HepG2 (cell line): ENCODE results near the gene RAD17. TPM values are rescaled to one million over a fixed set of nuclear protein-coding genes. Genes with fewer than 3 reads are reported as not detected.

Experiments used
- BHLHE40 ChIP-seq: IDR thresholded peaks from 2 replicates; pipeline ENCODE4 v1.6.1; 2011; ENCODE audit warnings: low read length, improper control_type of control experiment
- CEBPG ChIP-seq: IDR thresholded peaks from 2 replicates; pipeline ENCODE4 v1.6.1; 2016
- ELF3 ChIP-seq: IDR thresholded peaks from 2 replicates; pipeline ENCODE4 v1.6.1; 2016; ENCODE audit warnings: missing genetic modification reagents, missing compliant biosample characterization
- FOXA1 ChIP-seq, 2 experiments: fragments of 450-650 bp in 1 of 2; sonication (generic) in 1 of 2; formaldehyde crosslinking in 1 of 2; IDR thresholded peaks; 2 replicates each; pipeline versions ENCODE4 v1.4.0 to v1.6.1; 2016 to 2020; ENCODE audit warnings: missing genetic modification reagents in 1 of 2
- FOXJ3 ChIP-seq: sonication (generic); formaldehyde crosslinking; IDR thresholded peaks from 2 replicates; pipeline ENCODE4 v1.4.0; 2020; ENCODE audit warnings: missing genetic modification reagents, mild to moderate bottlenecking, borderline replicate concordance
- HDAC2 ChIP-seq: sonication (generic); formaldehyde crosslinking; IDR thresholded peaks from 2 replicates; pipeline ENCODE4 v1.4.0; 2020; ENCODE audit warnings: missing genetic modification reagents
- MXI1 ChIP-seq: IDR thresholded peaks from 3 replicates; pipeline ENCODE4 v1.6.1; 2012; ENCODE audit warnings: low read depth, low read length, inconsistent platforms, borderline replicate concordance
- NCOA2 ChIP-seq: sonication (generic); formaldehyde crosslinking; IDR thresholded peaks from 2 replicates; pipeline ENCODE4 v1.8.0; 2022; ENCODE audit warnings: inconsistent platforms
- SP2 ChIP-seq: sonication (generic); formaldehyde crosslinking; IDR thresholded peaks from 2 replicates; pipeline ENCODE4 v1.5.1; 2020; ENCODE audit warnings: mild to moderate bottlenecking, missing genetic modification reagents
- SSRP1 ChIP-seq: IDR thresholded peaks from 2 replicates; pipeline ENCODE4 v1.6.1; 2016; ENCODE audit warnings: control low read depth
- TBX2 ChIP-seq: sonication (generic); formaldehyde crosslinking; IDR thresholded peaks from 2 replicates; pipeline ENCODE4 v1.5.0; 2020; ENCODE audit warnings: missing genetic modification reagents, mild to moderate bottlenecking, borderline replicate concordance
- TBX3 ChIP-seq: fragments of 450-650 bp; IDR thresholded peaks from 2 replicates; pipeline ENCODE4 v1.6.1; 2017; ENCODE audit warnings: antibody characterized with exemption, mild to moderate bottlenecking, inconsistent platforms, borderline replicate concordance
- TEAD2 ChIP-seq: sonication (generic); formaldehyde crosslinking; IDR thresholded peaks from 2 replicates; pipeline ENCODE4 v1.9.0; 2021; ENCODE audit warnings: missing genetic modification reagents
- YEATS4 ChIP-seq: sonication (generic); formaldehyde crosslinking; IDR thresholded peaks from 2 replicates; pipeline ENCODE4 v1.4.0; 2020; ENCODE audit warnings: missing genetic modification reagents, borderline replicate concordance
- ZFP1 ChIP-seq: IDR thresholded peaks from 2 replicates; pipeline ENCODE4 v1.6.1; 2016
- ZNF3 ChIP-seq: IDR thresholded peaks from 2 replicates; pipeline ENCODE4 v1.7.0; 2017; ENCODE audit warnings: inconsistent platforms
- ZNF326 ChIP-seq: sonication (generic); formaldehyde crosslinking; IDR thresholded peaks from 2 replicates; pipeline ENCODE4 v1.4.0; 2020; ENCODE audit warnings: missing genetic modification reagents, borderline replicate concordance
- ZNF710 ChIP-seq: sonication (generic); formaldehyde crosslinking; IDR thresholded peaks from 2 replicates; pipeline ENCODE4 v1.5.0; 2020; ENCODE audit warnings: mild to moderate bottlenecking, missing genetic modification reagents, borderline replicate concordance
- ZNF724P ChIP-seq: sonication (generic); formaldehyde crosslinking; IDR thresholded peaks from 2 replicates; pipeline ENCODE4 v1.8.0; 2022; ENCODE audit warnings: missing genetic modification reagents, borderline replicate concordance
- ZNF770 ChIP-seq: sonication (generic); formaldehyde crosslinking; IDR thresholded peaks from 2 replicates; pipeline ENCODE4 v1.5.0; 2020; ENCODE audit warnings: mild to moderate bottlenecking, missing genetic modification reagents
- ZSCAN5A ChIP-seq: sonication (generic); formaldehyde crosslinking; IDR thresholded peaks from 2 replicates; pipeline ENCODE4 v1.8.0; 2022; ENCODE audit warnings: mild to moderate bottlenecking, missing genetic modification reagents, borderline replicate concordance
- polyA plus RNA-seq, 8 experiments: library from polyadenylated mRNA; depleted of rRNA in 3 of 8; stranded (reverse) in 7 of 8; unstranded in 1 of 8; fragments of >200 nt; fragmentation: Illumina TruSeq in 4 of 8; extraction: Trizol in 4 of 8; gene quantifications; 2 replicates each; pipeline versions ENCODE4 v1.2.1 to v1.2.3, GENCODE V29; 2011 to 2016; ENCODE audit warnings: low read depth in 4 of 8, missing spikeins in 1 of 8, mixed read lengths in 1 of 8; ENCODE audit not compliant: insufficient read depth in 1 of 8
- total RNA-seq, 5 experiments: library from RNA; depleted of rRNA; stranded (reverse); fragments of >200 nt; fragmentation: Illumina TruSeq; extraction: Trizol; gene quantifications; 2 replicates each; pipeline ENCODE4 v1.2.3, GENCODE V29; 2016; ENCODE audit warnings: low read depth in 1 of 5
- TF ChIP-seq, protein P1 (sequence below), 2 experiments: sonication (generic) in 1 of 2; formaldehyde crosslinking in 1 of 2; IDR thresholded peaks; 2 replicates each; pipeline versions ENCODE4 v1.4.0 to v1.6.1; 2018 to 2020; ENCODE audit warnings: missing genetic modification reagents in 2 of 2, borderline replicate concordance in 1 of 2, low read depth in 1 of 2, mild to moderate bottlenecking in 1 of 2, missing biosample characterization in 1 of 2
- TF ChIP-seq, protein P2 (sequence below): sonication (generic); formaldehyde crosslinking; IDR thresholded peaks from 2 replicates; pipeline ENCODE4 v1.4.0; 2020; ENCODE audit warnings: missing genetic modification reagents

Gene RAD17
- total and polyA plus RNA-seq, 2 of the 13 experiments (the other 11 are each of a cell fraction or from before 2014, with no cell fraction given): 24.0 to 25.9 TPM

GRCh38 chr5:69444127-69444754 is 74.6 kb downstream of the RAD17 start (continued):
- TF ChIP-seq, protein P1, sequence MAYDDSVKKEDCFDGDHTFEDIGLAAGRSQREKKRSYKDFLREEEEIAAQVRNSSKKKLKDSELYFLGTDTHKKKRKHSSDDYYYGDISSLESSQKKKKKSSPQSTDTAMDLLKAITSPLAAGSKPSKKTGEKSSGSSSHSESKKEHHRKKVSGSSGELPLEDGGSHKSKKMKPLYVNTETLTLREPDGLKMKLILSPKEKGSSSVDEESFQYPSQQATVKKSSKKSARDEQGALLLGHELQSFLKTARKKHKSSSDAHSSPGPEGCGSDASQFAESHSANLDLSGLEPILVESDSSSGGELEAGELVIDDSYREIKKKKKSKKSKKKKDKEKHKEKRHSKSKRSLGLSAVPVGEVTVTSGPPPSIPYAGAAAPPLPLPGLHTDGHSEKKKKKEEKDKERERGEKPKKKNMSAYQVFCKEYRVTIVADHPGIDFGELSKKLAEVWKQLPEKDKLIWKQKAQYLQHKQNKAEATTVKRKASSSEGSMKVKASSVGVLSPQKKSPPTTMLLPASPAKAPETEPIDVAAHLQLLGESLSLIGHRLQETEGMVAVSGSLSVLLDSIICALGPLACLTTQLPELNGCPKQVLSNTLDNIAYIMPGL (CRISPR knock-in tag; IDR thresholded peaks at IDR 0.05; ENCODE audit: borderline replicate concordance in 1 of 2, low read depth in 1 of 2): peak in 1 of 2 experiments; percentile 12; a peak in 1 of 4 replicates
- no peak for TF ChIP-seq TEAD2 (CRISPR knock-in tag)
- no peak for TF ChIP-seq ZNF724P (CRISPR knock-in tag)
- TF ChIP-seq HDAC2 (CRISPR knock-in tag): peak; percentile 64; the same call in 1 of the 2 replicates
- TF ChIP-seq ZNF326: no peak
- TF ChIP-seq FOXA1 (IDR thresholded peaks at IDR 0.05): no peak
- peak; percentile 41; the same call in 1 of the 2 replicates for TF ChIP-seq FOXA1 (CRISPR knock-in tag; IDR thresholded peaks at IDR 0.05)
- no peak for TF ChIP-seq ZSCAN5A (CRISPR knock-in tag)
- TF ChIP-seq MXI1: peak; percentile 71; the same call in 1 of the 3 replicates
- peak; percentile 96 for TF ChIP-seq BHLHE40
- TF ChIP-seq CEBPG (CRISPR knock-in tag): peak; percentile 57
- TF ChIP-seq SP2 (CRISPR knock-in tag): no peak
- TF ChIP-seq TBX3: peak; percentile 69; the same call in 1 of the 2 replicates
- TF ChIP-seq, protein P2, sequence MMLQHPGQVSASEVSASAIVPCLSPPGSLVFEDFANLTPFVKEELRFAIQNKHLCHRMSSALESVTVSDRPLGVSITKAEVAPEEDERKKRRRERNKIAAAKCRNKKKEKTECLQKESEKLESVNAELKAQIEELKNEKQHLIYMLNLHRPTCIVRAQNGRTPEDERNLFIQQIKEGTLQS: peak; percentile 57; the same call in 1 of the 2 replicates
- no peak for TF ChIP-seq ZFP1 (CRISPR knock-in tag)
- TF ChIP-seq TBX2: peak; percentile 36; the same call in 1 of the 2 replicates
- TF ChIP-seq ELF3: peak; percentile 75
- 0 out of 2 replicates have a peak, but pooled peaks have one; percentile 43 for TF ChIP-seq ZNF710 (CRISPR knock-in tag)
- TF ChIP-seq FOXJ3 (CRISPR knock-in tag): 0 out of 2 replicates have a peak, but pooled peaks have one; percentile 43
- peak; percentile 59; the same call in 1 of the 2 replicates for TF ChIP-seq SSRP1
- 0 out of 2 replicates have a peak, but pooled peaks have one; percentile 24 for TF ChIP-seq YEATS4 (CRISPR knock-in tag)
- TF ChIP-seq ZNF3 (CRISPR knock-in tag): peak; percentile 97
- TF ChIP-seq ZNF770 (CRISPR knock-in tag): 0 out of 2 replicates have a peak, but pooled peaks have one; percentile 42
- peak; percentile 58 for TF ChIP-seq NCOA2 (CRISPR knock-in tag)
